HepG2 (cell line): Measurements from ENCODE around the gene ITIH3. TPM values are rescaled to one million over a fixed set of nuclear protein-coding genes. Genes with fewer than 3 reads are reported as not detected.

ENCODE experiments used
- AHR ChIP-seq: IDR thresholded peaks from 2 replicates; pipeline ENCODE4 v1.6.1; 2018; ENCODE audit warnings: missing genetic modification reagents, missing compliant biosample characterization
- ATF1 ChIP-seq: IDR thresholded peaks from 2 replicates; pipeline ENCODE4 v1.6.1; 2016; ENCODE audit warnings: mild to moderate bottlenecking, control low read depth
- CHCHD3 ChIP-seq: sonication (generic); formaldehyde crosslinking; IDR thresholded peaks from 2 replicates; pipeline ENCODE4 v1.8.0; 2022; ENCODE audit warnings: mild to moderate bottlenecking, missing genetic modification reagents, moderate library complexity
- CREM ChIP-seq, 2 experiments: sonication (generic) in 1 of 2; formaldehyde crosslinking in 1 of 2; IDR thresholded peaks; 2 replicates each; pipeline versions ENCODE4 v1.4.0 to v1.6.1; 2016 to 2020; ENCODE audit warnings: antibody characterized with exemption in 1 of 2, mild to moderate bottlenecking in 1 of 2, missing genetic modification reagents in 1 of 2
- GATA4 ChIP-seq: sonication (generic); IDR thresholded peaks from 2 replicates; pipeline ENCODE4 v1.6.1; 2016; ENCODE audit warnings: antibody characterized with exemption, low read depth, borderline replicate concordance
- HMG20B ChIP-seq: conservative IDR thresholded peaks from 2 replicates; pipeline ENCODE4 v1.6.1; 2016; ENCODE audit warnings: missing genetic modification reagents, missing compliant biosample characterization
- HNF4A ChIP-seq: sonication (generic); formaldehyde crosslinking; IDR thresholded peaks from 2 replicates; pipeline ENCODE4 v1.4.0; 2020; ENCODE audit warnings: missing genetic modification reagents
- KDM6A ChIP-seq: IDR thresholded peaks from 2 replicates; pipeline ENCODE4 v1.6.1; 2016; ENCODE audit warnings: low read depth
- MIER2 ChIP-seq: IDR thresholded peaks from 2 replicates; pipeline ENCODE4 v1.6.1; 2016; ENCODE audit warnings: missing biosample characterization, missing genetic modification reagents
- RBM39 ChIP-seq: fragments of 200-400 bp; formaldehyde crosslinking; IDR thresholded peaks from one replicate; pipeline ENCODE4 v1.6.1; 2018; ENCODE audit warnings: antibody characterized with exemption, mild to moderate bottlenecking, low read depth, low read length; ENCODE audit not compliant: poor library complexity, severe bottlenecking
- RORA ChIP-seq: sonication (generic); formaldehyde crosslinking; IDR thresholded peaks from 2 replicates; pipeline ENCODE4 v1.5.0; 2020; ENCODE audit warnings: mild to moderate bottlenecking, missing genetic modification reagents, moderate library complexity
- SALL1 ChIP-seq: sonication (generic); formaldehyde crosslinking; IDR thresholded peaks from 2 replicates; pipeline ENCODE4 v1.8.0; 2022; ENCODE audit warnings: mild to moderate bottlenecking, missing genetic modification reagents
- SIX1 ChIP-seq: sonication (generic); formaldehyde crosslinking; IDR thresholded peaks from 2 replicates; pipeline ENCODE4 v1.4.0; 2020; ENCODE audit warnings: missing genetic modification reagents, borderline replicate concordance
- SIX4 ChIP-seq: sonication (generic); formaldehyde crosslinking; IDR thresholded peaks from 2 replicates; pipeline ENCODE4 v1.4.0; 2020; ENCODE audit warnings: missing genetic modification reagents
- TCF12 ChIP-seq, 2 experiments: fragments of 450-650 bp in 1 of 2; sonication (generic) in 1 of 2; formaldehyde crosslinking in 1 of 2; IDR thresholded peaks; 2 replicates each; pipeline versions ENCODE4 v1.6.1 to v1.8.0; 2017 to 2022; ENCODE audit warnings: antibody characterized with exemption in 1 of 2, mild to moderate bottlenecking in 1 of 2, missing genetic modification reagents in 1 of 2, moderate library complexity in 1 of 2
- ZNF12 ChIP-seq: sonication (generic); formaldehyde crosslinking; IDR thresholded peaks from 2 replicates; pipeline ENCODE4 v1.5.0; 2020; ENCODE audit warnings: missing genetic modification reagents
- ZNF224 ChIP-seq: sonication (generic); formaldehyde crosslinking; IDR thresholded peaks from 2 replicates; pipeline ENCODE4 v1.5.0; 2020; ENCODE audit warnings: mild to moderate bottlenecking, missing genetic modification reagents
- ZNF253 ChIP-seq: sonication (generic); formaldehyde crosslinking; IDR thresholded peaks from 2 replicates; pipeline ENCODE4 v1.8.0; 2022; ENCODE audit warnings: mild to moderate bottlenecking, missing genetic modification reagents, borderline replicate concordance
- ZNF264 ChIP-seq: sonication (generic); formaldehyde crosslinking; IDR thresholded peaks from 2 replicates; pipeline ENCODE4 v1.4.0; 2020; ENCODE audit warnings: missing genetic modification reagents
- ZNF431 ChIP-seq: sonication (generic); formaldehyde crosslinking; IDR thresholded peaks from 2 replicates; pipeline ENCODE4 v1.9.0; 2022; ENCODE audit warnings: missing genetic modification reagents, low read depth, mild to moderate bottlenecking, borderline replicate concordance
- ZNF530 ChIP-seq: sonication (generic); formaldehyde crosslinking; IDR thresholded peaks from 2 replicates; pipeline ENCODE4 v1.5.0; 2020; ENCODE audit warnings: low read depth, mild to moderate bottlenecking, missing genetic modification reagents
- ZNF724P ChIP-seq: sonication (generic); formaldehyde crosslinking; IDR thresholded peaks from 2 replicates; pipeline ENCODE4 v1.8.0; 2022; ENCODE audit warnings: missing genetic modification reagents, borderline replicate concordance
- polyA plus RNA-seq, 8 experiments: library from polyadenylated mRNA; depleted of rRNA in 3 of 8; stranded (reverse) in 7 of 8; unstranded in 1 of 8; fragments of >200 nt; fragmentation: Illumina TruSeq in 4 of 8; extraction: Trizol in 4 of 8; gene quantifications; 2 replicates each; pipeline versions ENCODE4 v1.2.1 to v1.2.3, GENCODE V29; 2011 to 2016; ENCODE audit warnings: low read depth in 4 of 8, missing spikeins in 1 of 8, mixed read lengths in 1 of 8; ENCODE audit not compliant: insufficient read depth in 1 of 8
- total RNA-seq, 5 experiments: library from RNA; depleted of rRNA; stranded (reverse); fragments of >200 nt; fragmentation: Illumina TruSeq; extraction: Trizol; gene quantifications; 2 replicates each; pipeline ENCODE4 v1.2.3, GENCODE V29; 2016; ENCODE audit warnings: low read depth in 1 of 5
- TF ChIP-seq, protein P1 (sequence below): sonication (generic); formaldehyde crosslinking; IDR thresholded peaks from 2 replicates; pipeline ENCODE4 v1.5.0; 2020; ENCODE audit warnings: mild to moderate bottlenecking, missing genetic modification reagents, borderline replicate concordance
- TF ChIP-seq, protein P2 (sequence below): sonication (generic); formaldehyde crosslinking; IDR thresholded peaks from 2 replicates; pipeline ENCODE4; 2020; ENCODE audit warnings: missing genetic modification reagents, mild to moderate bottlenecking, borderline replicate concordance
- TF ChIP-seq, protein P3 (sequence below): IDR thresholded peaks from 2 replicates; pipeline ENCODE4 v1.6.1; 2016

The ITIH3 gene
- total and polyA plus RNA-seq, 2 of the 13 experiments (the other 11 are each of a cell fraction or from before 2014, with no cell fraction given): 105 to 632 TPM

DNA sequence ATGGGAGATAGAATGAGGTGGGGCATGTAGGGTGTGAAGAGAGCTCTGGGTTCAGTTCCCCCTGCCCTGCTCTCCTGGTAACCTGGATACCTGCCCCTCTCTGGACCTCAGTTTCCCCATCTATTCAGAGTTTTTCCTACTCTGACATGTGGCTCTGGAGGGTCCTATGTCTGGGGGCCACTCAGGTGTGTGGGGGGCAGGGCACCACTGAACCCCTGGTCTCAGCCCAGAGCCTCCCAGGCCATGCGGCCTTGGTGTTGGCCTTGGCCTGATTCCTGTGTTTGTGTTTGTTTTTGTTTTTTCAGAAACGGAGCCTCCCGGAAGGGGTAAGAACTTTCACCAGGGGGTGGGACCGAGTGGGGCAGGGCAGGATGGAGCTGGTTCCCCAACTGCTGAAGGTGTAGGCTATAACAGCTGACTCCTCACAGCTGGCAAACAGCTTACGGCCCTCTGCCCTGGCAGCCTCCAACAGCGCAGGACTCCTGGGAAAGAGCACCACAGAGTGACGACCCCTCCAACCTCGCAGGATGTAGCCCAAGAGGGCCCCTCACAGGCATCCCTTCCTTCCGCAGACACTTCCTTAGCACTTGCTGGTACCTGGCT, 803 bp downstream of the ITIH3 start (continued):
- TF ChIP-seq, protein P1, sequence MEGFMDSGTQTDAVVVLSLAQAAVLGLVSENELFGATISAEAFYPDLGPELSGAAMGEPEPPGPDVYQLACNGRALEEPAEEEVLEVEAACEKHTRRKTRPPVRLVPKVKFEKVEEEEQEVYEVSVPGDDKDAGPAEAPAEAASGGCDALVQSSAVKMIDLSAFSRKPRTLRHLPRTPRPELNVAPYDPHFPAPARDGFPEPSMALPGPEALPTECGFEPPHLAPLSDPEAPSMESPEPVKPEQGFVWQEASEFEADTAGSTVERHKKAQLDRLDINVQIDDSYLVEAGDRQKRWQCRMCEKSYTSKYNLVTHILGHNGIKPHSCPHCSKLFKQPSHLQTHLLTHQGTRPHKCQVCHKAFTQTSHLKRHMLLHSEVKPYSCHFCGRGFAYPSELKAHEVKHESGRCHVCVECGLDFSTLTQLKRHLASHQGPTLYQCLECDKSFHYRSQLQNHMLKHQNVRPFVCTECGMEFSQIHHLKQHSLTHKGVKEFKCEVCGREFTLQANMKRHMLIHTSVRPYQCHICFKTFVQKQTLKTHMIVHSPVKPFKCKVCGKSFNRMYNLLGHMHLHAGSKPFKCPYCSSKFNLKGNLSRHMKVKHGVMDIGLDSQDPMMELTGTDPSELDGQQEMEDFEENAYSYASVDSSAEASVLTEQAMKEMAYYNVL (CRISPR knock-in tag): peak; percentile 71; the same call in 1 of the 2 replicates
- TF ChIP-seq, protein P2, sequence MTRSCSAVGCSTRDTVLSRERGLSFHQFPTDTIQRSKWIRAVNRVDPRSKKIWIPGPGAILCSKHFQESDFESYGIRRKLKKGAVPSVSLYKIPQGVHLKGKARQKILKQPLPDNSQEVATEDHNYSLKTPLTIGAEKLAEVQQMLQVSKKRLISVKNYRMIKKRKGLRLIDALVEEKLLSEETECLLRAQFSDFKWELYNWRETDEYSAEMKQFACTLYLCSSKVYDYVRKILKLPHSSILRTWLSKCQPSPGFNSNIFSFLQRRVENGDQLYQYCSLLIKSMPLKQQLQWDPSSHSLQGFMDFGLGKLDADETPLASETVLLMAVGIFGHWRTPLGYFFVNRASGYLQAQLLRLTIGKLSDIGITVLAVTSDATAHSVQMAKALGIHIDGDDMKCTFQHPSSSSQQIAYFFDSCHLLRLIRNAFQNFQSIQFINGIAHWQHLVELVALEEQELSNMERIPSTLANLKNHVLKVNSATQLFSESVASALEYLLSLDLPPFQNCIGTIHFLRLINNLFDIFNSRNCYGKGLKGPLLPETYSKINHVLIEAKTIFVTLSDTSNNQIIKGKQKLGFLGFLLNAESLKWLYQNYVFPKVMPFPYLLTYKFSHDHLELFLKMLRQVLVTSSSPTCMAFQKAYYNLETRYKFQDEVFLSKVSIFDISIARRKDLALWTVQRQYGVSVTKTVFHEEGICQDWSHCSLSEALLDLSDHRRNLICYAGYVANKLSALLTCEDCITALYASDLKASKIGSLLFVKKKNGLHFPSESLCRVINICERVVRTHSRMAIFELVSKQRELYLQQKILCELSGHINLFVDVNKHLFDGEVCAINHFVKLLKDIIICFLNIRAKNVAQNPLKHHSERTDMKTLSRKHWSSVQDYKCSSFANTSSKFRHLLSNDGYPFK (CRISPR knock-in tag): 0 out of 2 replicates have a peak, but pooled peaks have one; percentile 13
- TF ChIP-seq, protein P3, sequence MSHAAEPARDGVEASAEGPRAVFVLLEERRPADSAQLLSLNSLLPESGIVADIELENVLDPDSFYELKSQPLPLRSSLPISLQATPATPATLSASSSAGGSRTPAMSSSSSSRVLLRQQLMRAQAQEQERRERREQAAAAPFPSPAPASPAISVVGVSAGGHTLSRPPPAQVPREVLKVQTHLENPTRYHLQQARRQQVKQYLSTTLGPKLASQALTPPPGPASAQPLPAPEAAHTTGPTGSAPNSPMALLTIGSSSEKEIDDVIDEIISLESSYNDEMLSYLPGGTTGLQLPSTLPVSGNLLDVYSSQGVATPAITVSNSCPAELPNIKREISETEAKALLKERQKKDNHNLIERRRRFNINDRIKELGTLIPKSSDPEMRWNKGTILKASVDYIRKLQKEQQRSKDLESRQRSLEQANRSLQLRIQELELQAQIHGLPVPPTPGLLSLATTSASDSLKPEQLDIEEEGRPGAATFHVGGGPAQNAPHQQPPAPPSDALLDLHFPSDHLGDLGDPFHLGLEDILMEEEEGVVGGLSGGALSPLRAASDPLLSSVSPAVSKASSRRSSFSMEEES (CRISPR knock-in tag): peak; percentile 60; the same call in 1 of the 2 replicates
- TF ChIP-seq HMG20B (CRISPR knock-in tag): no peak
- TF ChIP-seq KDM6A: peak; percentile 79
- no peak for TF ChIP-seq ZNF530 (CRISPR knock-in tag)
- peak; percentile 61; the same call in 1 of the 2 replicates for TF ChIP-seq ZNF724P (CRISPR knock-in tag)
- peak; percentile 46; the same call in 1 of the 2 replicates for TF ChIP-seq AHR (CRISPR knock-in tag)
- TF ChIP-seq TCF12 (IDR thresholded peaks at IDR 0.05): no peak
- TF ChIP-seq TCF12 (CRISPR knock-in tag; IDR thresholded peaks at IDR 0.05): no peak; the same call in 1 of the 2 replicates
- TF ChIP-seq ZNF431 (CRISPR knock-in tag): 0 out of 2 replicates have a peak, but pooled peaks have one; percentile 23
- no peak for TF ChIP-seq ZNF253 (CRISPR knock-in tag)
- no peak for TF ChIP-seq RBM39
- peak; percentile 68 for TF ChIP-seq HNF4A (CRISPR knock-in tag)
- TF ChIP-seq SIX4 (CRISPR knock-in tag): no peak
- TF ChIP-seq ATF1: no peak
- peak; percentile 81 for TF ChIP-seq SALL1 (CRISPR knock-in tag)
- TF ChIP-seq RORA (CRISPR knock-in tag): peak; percentile 100
- no peak for TF ChIP-seq ZNF264 (CRISPR knock-in tag)
- TF ChIP-seq ZNF12: no peak
- peak; percentile 36; the same call in 1 of the 2 replicates for TF ChIP-seq SIX1 (CRISPR knock-in tag)
- peak; percentile 47; the same call in 1 of the 2 replicates for TF ChIP-seq MIER2
- TF ChIP-seq CREM (IDR thresholded peaks at IDR 0.05): peak; percentile 72; the same call in 1 of the 2 replicates
- TF ChIP-seq CREM (CRISPR knock-in tag; IDR thresholded peaks at IDR 0.05): no peak
- no peak for TF ChIP-seq GATA4
- no peak for TF ChIP-seq CHCHD3 (CRISPR knock-in tag)
- TF ChIP-seq ZNF224: no peak
